ENCODE results near the gene COPS3. TPM values are rescaled to one million over a fixed set of nuclear protein-coding genes. Genes with fewer than 3 reads are reported as not detected.

COPS3 gene
- 77.4 TPM for polyA plus RNA-seq (2013, experiment 1 of 2)
- 74.5 TPM for polyA plus RNA-seq (2013, experiment 2 of 2)

GRCh38 chr17:17280613-17281549 lies at the start of gene COPS3:
COPS3 (minus strand) TSS chr17:17281246; CDS start chr17:17281186, 60 bp downstream.
- Histone ChIP-seq H3K9me3 (ENCODE audit: control insufficient read depth, low read length) (no peaks in the 10 kb centered on the region), H3K36me3 (ENCODE audit: control insufficient read depth, insufficient read depth, low read length) (peaks cover 5% of the 10 kb centered on the region), H3K4me3 (ENCODE audit: extremely low read depth, insufficient read depth, low read length, poor library complexity, severe bottlenecking) (peak within 1 kb of the TSS; percentile 90), H3K4me1 (ENCODE audit: control insufficient read depth, insufficient read depth, low read length, poor library complexity, severe bottlenecking) (peaks cover 6% of the 10 kb centered on the region), H3K27ac (ENCODE audit: low read depth, low read length, severe bottlenecking) (peak within 1 kb of the TSS; percentile 96)
- WGBS, 2 experiments (ENCODE audit: insufficient coverage in 2 of 2), result 0% methylated on average over 70 to 74 of the region's 80 CpGs

DNA sequence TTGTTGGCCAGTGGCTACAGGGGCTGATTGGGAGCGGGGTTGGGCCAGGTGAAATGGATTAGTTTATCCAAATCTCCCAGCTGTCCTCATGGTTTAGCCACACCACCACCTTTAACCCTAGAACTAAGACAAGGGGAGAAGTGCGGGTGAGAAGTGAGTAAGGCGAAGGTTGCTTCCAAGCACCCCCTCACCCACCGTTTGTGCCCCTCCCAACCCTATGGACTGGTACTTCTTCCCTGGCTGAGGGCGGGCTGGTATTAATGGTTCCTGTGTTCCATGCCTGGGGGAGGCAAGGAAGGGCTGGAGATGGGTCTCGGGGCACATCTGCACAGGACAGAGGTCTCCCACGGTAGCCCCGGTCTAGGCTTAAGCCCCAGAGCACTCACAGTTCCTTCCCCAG lies 47.2 kb upstream of the COPS3 start:
- WGBS, 2 experiments (ENCODE audit: insufficient coverage in 2 of 2), result 63 to 75% methylated on average over 3 to 4 of the region's 8 CpGs
- Histone ChIP-seq H3K9me3 (ENCODE audit: control insufficient read depth, low read length) (no peaks in the 10 kb centered on the region), H3K4me3 (ENCODE audit: extremely low read depth, insufficient read depth, low read length, poor library complexity, severe bottlenecking) (no peak overlapping the region), H3K4me1 (ENCODE audit: control insufficient read depth, insufficient read depth, low read length, poor library complexity, severe bottlenecking) (no peaks in the 10 kb centered on the region), H3K27ac (ENCODE audit: low read depth, low read length, severe bottlenecking) (no peak overlapping the region), H3K36me3 (ENCODE audit: control insufficient read depth, insufficient read depth, low read length) (no peaks in the 10 kb centered on the region)

DNA sequence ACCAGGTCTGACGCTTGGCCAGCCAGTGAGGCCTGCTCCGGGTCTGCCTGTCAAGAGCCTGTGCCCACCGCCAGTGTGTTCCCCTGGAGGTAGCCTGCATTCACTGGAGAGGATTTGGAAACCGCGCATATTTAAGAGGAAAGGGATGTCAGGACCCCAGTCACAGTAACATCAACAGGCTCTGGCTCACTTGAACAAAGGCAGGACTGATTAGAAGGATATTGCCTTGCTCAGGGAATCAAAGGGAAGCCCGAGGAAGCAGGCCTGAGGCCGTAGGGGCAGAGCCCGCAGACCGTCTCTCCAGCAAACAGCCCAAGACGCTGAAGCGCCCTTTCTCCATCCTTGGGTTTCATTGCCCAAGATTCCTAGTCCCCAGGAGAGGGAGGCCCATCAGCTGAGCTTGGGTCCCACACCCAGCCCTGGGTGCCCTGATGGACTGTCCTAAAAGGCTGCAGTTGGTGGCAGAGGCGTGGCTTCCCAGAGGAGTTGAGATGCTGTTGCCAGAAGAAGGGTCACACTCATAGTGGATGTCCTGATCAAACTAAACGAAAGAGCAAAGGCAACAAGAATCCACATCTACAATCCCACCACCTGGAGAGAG lies 45.3 kb upstream of the COPS3 start:
- Histone ChIP-seq H3K36me3 (ENCODE audit: control insufficient read depth, insufficient read depth, low read length) (no peaks in the 10 kb centered on the region), H3K9me3 (ENCODE audit: control insufficient read depth, low read length) (no peaks in the 10 kb centered on the region), H3K27ac (ENCODE audit: low read depth, low read length, severe bottlenecking) (no peak overlapping the region), H3K4me1 (ENCODE audit: control insufficient read depth, insufficient read depth, low read length, poor library complexity, severe bottlenecking) (no peaks in the 10 kb centered on the region), H3K4me3 (ENCODE audit: extremely low read depth, insufficient read depth, low read length, poor library complexity, severe bottlenecking) (no peak overlapping the region)
- WGBS, 2 experiments (ENCODE audit: insufficient coverage in 2 of 2), result 90 to 95% methylated on average over 11 to 12 of the region's 13 CpGs

GRCh38 chr17:17325816-17326215 lies 44.8 kb upstream of the COPS3 start:
- H3K9me3 ChIP-seq (ENCODE audit: control insufficient read depth, low read length), result no peaks in the 10 kb centered on the region
- 93 to 96% methylated on average over 6 to 8 of the region's 9 CpGs for WGBS, 2 experiments (ENCODE audit: insufficient coverage in 2 of 2)
- no peaks in the 10 kb centered on the region for H3K36me3 ChIP-seq (ENCODE audit: control insufficient read depth, insufficient read depth, low read length)
- no peak overlapping the region for H3K27ac ChIP-seq (ENCODE audit: low read depth, low read length, severe bottlenecking)
- no peaks in the 10 kb centered on the region for H3K4me1 ChIP-seq (ENCODE audit: control insufficient read depth, insufficient read depth, low read length, poor library complexity, severe bottlenecking)
- H3K4me3 ChIP-seq (ENCODE audit: extremely low read depth, insufficient read depth, low read length, poor library complexity, severe bottlenecking), result no peak overlapping the region

GRCh38 chr17:17325228-17325627 lies 44.2 kb upstream of the COPS3 start:
- no peaks in the 10 kb centered on the region for H3K36me3 ChIP-seq (ENCODE audit: control insufficient read depth, insufficient read depth, low read length)
- WGBS, 2 experiments (ENCODE audit: insufficient coverage in 2 of 2), result 94% methylated on average over 10 of the region's 10 CpGs
- no peak overlapping the region for H3K4me3 ChIP-seq (ENCODE audit: extremely low read depth, insufficient read depth, low read length, poor library complexity, severe bottlenecking)
- H3K9me3 ChIP-seq (ENCODE audit: control insufficient read depth, low read length), result no peaks in the 10 kb centered on the region
- no peaks in the 10 kb centered on the region for H3K4me1 ChIP-seq (ENCODE audit: control insufficient read depth, insufficient read depth, low read length, poor library complexity, severe bottlenecking)
- no peak overlapping the region for H3K27ac ChIP-seq (ENCODE audit: low read depth, low read length, severe bottlenecking)

DNA sequence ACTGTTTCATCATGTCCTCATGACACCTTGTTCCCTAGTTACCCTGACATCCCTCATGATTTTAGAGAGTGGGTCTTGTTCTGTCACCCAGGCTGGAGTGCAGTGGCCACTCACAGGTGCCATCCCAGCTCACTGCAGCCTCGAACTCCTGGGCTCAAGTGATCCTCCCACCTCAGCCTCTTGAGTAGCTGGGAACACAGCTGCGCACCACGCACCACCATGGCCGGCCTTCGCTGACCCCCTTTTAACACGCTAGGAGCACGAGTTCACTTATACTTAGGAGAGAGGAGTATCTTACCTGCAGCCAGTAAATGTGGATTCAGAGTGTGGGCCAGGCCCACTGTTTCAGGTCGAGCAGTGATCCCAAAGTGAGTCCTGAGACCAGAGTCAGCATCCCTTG lies 43.6 kb upstream of the COPS3 start:
- no peak overlapping the region for H3K4me3 ChIP-seq (ENCODE audit: extremely low read depth, insufficient read depth, low read length, poor library complexity, severe bottlenecking)
- 81 to 82% methylated on average over 3 to 6 of the region's 8 CpGs for WGBS, 2 experiments (ENCODE audit: insufficient coverage in 2 of 2)

GRCh38 chr17:17322516-17323510 lies 41.8 kb upstream of the COPS3 start:
- Histone ChIP-seq H3K36me3 (ENCODE audit: control insufficient read depth, insufficient read depth, low read length) (no peaks in the 10 kb centered on the region), H3K9me3 (ENCODE audit: control insufficient read depth, low read length) (no peaks in the 10 kb centered on the region), H3K4me1 (ENCODE audit: control insufficient read depth, insufficient read depth, low read length, poor library complexity, severe bottlenecking) (no peaks in the 10 kb centered on the region), H3K4me3 (ENCODE audit: extremely low read depth, insufficient read depth, low read length, poor library complexity, severe bottlenecking) (no peak overlapping the region), H3K27ac (ENCODE audit: low read depth, low read length, severe bottlenecking) (no peak overlapping the region)
- WGBS, 2 experiments (ENCODE audit: insufficient coverage in 2 of 2), result 91 to 97% methylated on average over 15 to 18 of the region's 21 CpGs

More for the DNA sequence above, 43.6 kb upstream of the COPS3 start:
- no peaks in the 10 kb centered on the region for H3K36me3 ChIP-seq (ENCODE audit: control insufficient read depth, insufficient read depth, low read length)
- H3K4me1 ChIP-seq (ENCODE audit: control insufficient read depth, insufficient read depth, low read length, poor library complexity, severe bottlenecking), result no peaks in the 10 kb centered on the region
- no peaks in the 10 kb centered on the region for H3K9me3 ChIP-seq (ENCODE audit: control insufficient read depth, low read length)
- H3K27ac ChIP-seq (ENCODE audit: low read depth, low read length, severe bottlenecking), result no peak overlapping the region

DNA sequence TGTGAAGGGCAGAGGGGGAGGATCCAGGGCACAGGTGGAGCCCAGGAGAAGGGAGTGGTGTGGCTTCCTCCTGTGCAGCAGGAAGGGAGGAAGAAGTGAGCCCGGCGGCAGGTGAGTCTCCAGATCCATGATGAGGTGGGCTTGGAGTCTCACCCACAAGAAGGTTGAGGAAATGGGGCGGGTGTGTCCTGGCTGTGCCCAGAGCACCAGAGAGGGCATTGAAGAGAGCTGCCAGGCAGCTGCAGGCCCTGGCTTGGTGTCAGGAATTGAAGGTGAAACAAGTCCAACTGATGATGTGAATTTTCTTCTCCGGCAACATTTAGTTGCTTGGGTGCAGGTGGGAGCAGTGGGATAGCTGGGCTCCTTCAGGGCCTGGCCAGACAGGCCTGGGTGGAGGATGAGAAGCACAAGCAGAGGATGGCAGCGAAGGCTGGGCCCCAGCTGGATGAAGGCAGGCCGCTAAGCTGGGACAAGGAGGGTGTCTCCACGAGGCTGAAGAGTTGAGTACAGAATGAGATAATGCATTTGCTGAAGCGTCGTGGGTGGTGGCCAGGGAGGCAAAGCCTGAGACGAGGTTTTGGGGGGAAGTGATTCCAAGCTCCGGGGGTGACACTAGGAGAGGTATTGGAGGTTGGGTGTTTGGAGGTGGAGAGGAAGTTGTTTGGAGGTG lies 40.4 kb upstream of the COPS3 start:
- no peak overlapping the region for H3K4me3 ChIP-seq (ENCODE audit: extremely low read depth, insufficient read depth, low read length, poor library complexity, severe bottlenecking)
- H3K9me3 ChIP-seq (ENCODE audit: control insufficient read depth, low read length), result no peaks in the 10 kb centered on the region
- H3K27ac ChIP-seq (ENCODE audit: low read depth, low read length, severe bottlenecking), result no peak overlapping the region
- H3K36me3 ChIP-seq (ENCODE audit: control insufficient read depth, insufficient read depth, low read length), result no peaks in the 10 kb centered on the region
- no peaks in the 10 kb centered on the region for H3K4me1 ChIP-seq (ENCODE audit: control insufficient read depth, insufficient read depth, low read length, poor library complexity, severe bottlenecking)
- 91 to 94% methylated on average over 7 to 11 of the region's 11 CpGs for WGBS, 2 experiments (ENCODE audit: insufficient coverage in 2 of 2)

GRCh38 chr17:17320911-17321220 lies 39.8 kb upstream of the COPS3 start:
- Histone ChIP-seq H3K27ac (ENCODE audit: low read depth, low read length, severe bottlenecking) (no peak overlapping the region), H3K4me3 (ENCODE audit: extremely low read depth, insufficient read depth, low read length, poor library complexity, severe bottlenecking) (no peak overlapping the region), H3K36me3 (ENCODE audit: control insufficient read depth, insufficient read depth, low read length) (no peaks in the 10 kb centered on the region), H3K9me3 (ENCODE audit: control insufficient read depth, low read length) (no peaks in the 10 kb centered on the region), H3K4me1 (ENCODE audit: control insufficient read depth, insufficient read depth, low read length, poor library complexity, severe bottlenecking) (no peaks in the 10 kb centered on the region)
- WGBS, 2 experiments (ENCODE audit: insufficient coverage in 2 of 2), result 90 to 93% methylated on average over 10 of the region's 10 CpGs

Data from mesodermal cell (in vitro differentiated cells).